ENCODE results near the gene STH.

STH gene

GRCh38 chr17:45968732-45969131 lies 30.3 kb upstream of the STH start:
- no peak for DNase-seq

GRCh38 chr17:45969726-45970125 lies 29.3 kb upstream of the STH start:
- no peak for DNase-seq

GRCh38 chr17:45970659-45971058 lies 28.4 kb upstream of the STH start:
- DNase-seq = no peak

- DNase-seq = no peak
Measured at GRCh38 chr17:45971698-45972141, 27.3 kb upstream of the STH start.

- DNase-seq = no peak
Measured at GRCh38 chr17:45972531-45972930, 26.5 kb upstream of the STH start.

- no peak for DNase-seq
Measured at GRCh38 chr17:45973099-45973780, 25.8 kb upstream of the STH start.

GRCh38 chr17:45973946-45974859 lies 24.8 kb upstream of the STH start:
- no peak for DNase-seq

- DNase-seq = no peak
Measured at GRCh38 chr17:45974916-45975630, 24.0 kb upstream of the STH start.

GRCh38 chr17:45975640-45976295 lies 23.3 kb upstream of the STH start:
- no peak for DNase-seq

GRCh38 chr17:45976391-45976754 lies 22.7 kb upstream of the STH start:
- DNase-seq = no peak

GRCh38 chr17:45976755-45977505 lies 22.1 kb upstream of the STH start:
- no peak for DNase-seq

- DNase-seq = no peak
Measured at GRCh38 chr17:45977506-45977824, 21.6 kb upstream of the STH start.

- DNase-seq = no peak
Measured at GRCh38 chr17:45977976-45978626, 20.9 kb upstream of the STH start.

GRCh38 chr17:45979137-45979536 lies 19.9 kb upstream of the STH start:
- no peak for DNase-seq

- no peak for DNase-seq
Measured at GRCh38 chr17:45980855-45981254, 18.2 kb upstream of the STH start.

- DNase-seq = no peak
Measured at GRCh38 chr17:45981306-45981705, 17.7 kb upstream of the STH start.

GRCh38 chr17:45982791-45983613 lies 16.0 kb upstream of the STH start:
- DNase-seq = no peak

- no peak for DNase-seq
Measured at GRCh38 chr17:45983614-45984310, 15.3 kb upstream of the STH start.

GRCh38 chr17:45984368-45984767 lies 14.7 kb upstream of the STH start:
- no peak for DNase-seq

GRCh38 chr17:45985447-45985846 lies 13.6 kb upstream of the STH start:
- no peak for DNase-seq

Data from SHP77 treated with DMSO at 0.1 percent for 48 hours (cell line).